ENCODE measurements around the gene TRIO. TPM values are rescaled to one million over a fixed set of nuclear protein-coding genes. Genes with fewer than 3 reads are reported as not detected.

Gene TRIO
- polyA plus RNA-seq, 1 experiment: 176 TPM

- Histone ChIP-seq H3K27me3 (ENCODE audit: control insufficient read depth, insufficient read depth, low read length) (no peaks in the 10 kb centered on the region), H3K36me3 (ENCODE audit: control insufficient read depth, insufficient read depth, low read length) (peaks cover 16% of the 10 kb centered on the region), H3K4me3 (ENCODE audit: low read depth, low read length) (no peak overlapping the region)
- ChIA-PET CTCF (interaction anchor here (0.7 to 3.1 kb wide), 3 partner anchors 149 to 408 kb away, joined by 3 to 12 read pairs (median 4); no protein-coding TSS in a partner anchor), POLR2A (no interaction called here)
- DNase-seq (ENCODE audit: low read depth): no peak
- TF ChIP-seq CTCF (IDR thresholded peaks at IDR 0.05; ENCODE audit: insufficient read depth, low read depth, low read length): no peak
Observed at GRCh38 chr5:14394365-14394764, 251.2 kb downstream of the TRIO start.

- Histone ChIP-seq H3K27me3 (ENCODE audit: control insufficient read depth, insufficient read depth, low read length) (no peaks in the 10 kb centered on the region), H3K36me3 (ENCODE audit: control insufficient read depth, insufficient read depth, low read length) (peaks cover 10% of the 10 kb centered on the region), H3K4me3 (ENCODE audit: low read depth, low read length) (no peak overlapping the region)
- ChIA-PET POLR2A (no interaction called here), CTCF (interaction anchor here (0.5 to 3.1 kb wide), 3 partner anchors 14 to 409 kb away, joined by 4 to 12 read pairs (median 5); no protein-coding TSS in a partner anchor)
- no peak for TF ChIP-seq CTCF (IDR thresholded peaks at IDR 0.05; ENCODE audit: insufficient read depth, low read depth, low read length)
- DNase-seq (ENCODE audit: low read depth): no peak
Observed at GRCh38 chr5:14395411-14395810, 252.3 kb downstream of the TRIO start.

GRCh38 chr5:14396066-14396465 lies 252.9 kb downstream of the TRIO start:
- CTCF ChIA-PET: interaction anchor here (0.5 to 3.1 kb wide), 2 partner anchors 13 to 253 kb away, joined by 5 to 12 read pairs; no protein-coding TSS in a partner anchor

GRCh38 chr5:14396737-14397136 lies 253.6 kb downstream of the TRIO start:
- POLR2A ChIA-PET: interaction anchor here (0.6 kb wide), 1 partner anchor 243 kb away, joined by 5 read pairs; no protein-coding TSS in a partner anchor
- H3K36me3 ChIP-seq (ENCODE audit: control insufficient read depth, insufficient read depth, low read length): peaks cover 10% of the 10 kb centered on the region
- no peak for DNase-seq (ENCODE audit: low read depth)
- CTCF ChIA-PET: interaction anchor here (3.1 kb wide), 1 partner anchor 252 kb away, joined by 12 read pairs; no protein-coding TSS in a partner anchor
- H3K4me3 ChIP-seq (ENCODE audit: low read depth, low read length): no peak overlapping the region
- H3K27me3 ChIP-seq (ENCODE audit: control insufficient read depth, insufficient read depth, low read length): no peaks in the 10 kb centered on the region
- TF ChIP-seq CTCF (IDR thresholded peaks at IDR 0.05; ENCODE audit: insufficient read depth, low read depth, low read length): no peak

More at GRCh38 chr5:14396066-14396465, 252.9 kb downstream of the TRIO start:
- TF ChIP-seq CTCF (IDR thresholded peaks at IDR 0.05; ENCODE audit: insufficient read depth, low read depth, low read length): no peak
- Histone ChIP-seq H3K36me3 (ENCODE audit: control insufficient read depth, insufficient read depth, low read length) (peaks cover 9% of the 10 kb centered on the region; the same call in 1 of the 2 replicates), H3K27me3 (ENCODE audit: control insufficient read depth, insufficient read depth, low read length) (no peaks in the 10 kb centered on the region), H3K4me3 (ENCODE audit: low read depth, low read length) (no peak overlapping the region)
- DNase-seq (ENCODE audit: low read depth): no peak
- POLR2A ChIA-PET: interaction anchor here (0.6 kb wide), 1 partner anchor 242 kb away, joined by 5 read pairs; no protein-coding TSS in a partner anchor

GRCh38 chr5:14397717-14398116 lies 254.6 kb downstream of the TRIO start:
- peak; percentile 43 for DNase-seq (ENCODE audit: low read depth)
- Histone ChIP-seq H3K27me3 (ENCODE audit: control insufficient read depth, insufficient read depth, low read length) (no peaks in the 10 kb centered on the region), H3K4me3 (ENCODE audit: low read depth, low read length) (no peak overlapping the region), H3K36me3 (ENCODE audit: control insufficient read depth, insufficient read depth, low read length) (peaks cover 10% of the 10 kb centered on the region)
- ChIA-PET CTCF (interaction anchor here (0.7 to 4.4 kb wide), 10 partner anchors 8 to 251 kb away, joined by 3 to 41 read pairs (median 3); no protein-coding TSS in a partner anchor), POLR2A (no interaction called here)
- TF ChIP-seq CTCF (IDR thresholded peaks at IDR 0.05; ENCODE audit: insufficient read depth, low read depth, low read length): no peak

All from BJ (cell line).